SH-SY5Y (cell line): Measurements from ENCODE around the gene ZNF521.

ENCODE experiments used
- GATA2 ChIP-seq: IDR thresholded peaks from 2 replicates; pipeline ENCODE4 v1.6.1; 2011; ENCODE audit warnings: mild to moderate bottlenecking, low read depth, low read length
- GATA3 ChIP-seq: IDR thresholded peaks from 2 replicates; pipeline ENCODE4 v1.6.1; 2011; ENCODE audit warnings: low read depth, mild to moderate bottlenecking, low read length, moderate library complexity

DNA sequence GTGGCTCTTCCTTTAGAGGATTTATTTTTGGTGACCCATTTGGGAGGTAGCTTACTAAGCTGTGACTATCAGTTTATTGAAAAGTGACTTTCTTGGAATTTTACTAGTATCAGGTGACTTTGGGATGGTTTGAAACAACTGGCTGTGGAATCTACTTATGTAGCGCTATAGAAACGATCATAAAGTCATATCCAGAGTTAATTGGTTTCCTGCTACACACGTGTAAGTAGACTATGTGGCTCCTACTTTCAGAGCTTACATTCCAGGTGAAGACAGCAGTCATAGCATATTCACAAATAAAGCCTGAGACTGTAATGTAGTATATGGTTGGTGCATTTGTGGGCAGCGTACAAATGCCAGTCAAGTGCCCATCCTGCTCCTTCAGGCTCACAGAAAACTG is 308.9 kb downstream of the ZNF521 start:
- TF ChIP-seq GATA3, result no peak
- no peak for TF ChIP-seq GATA2
